H9 (cell line): Measurements from ENCODE around the gene CCDC121. TPM values are rescaled to one million over a fixed set of nuclear protein-coding genes. Genes with fewer than 3 reads are reported as not detected.

ENCODE experiments used
- DNase-seq: peaks from one replicate; pipeline ENCODE4 v3.0.0-alpha.2; 2017
- H2AFZ ChIP-seq: one replicate; pipeline ENCODE4 v1.6.1; 2013; ENCODE audit warnings: mild to moderate bottlenecking, low read length, control low read depth, moderate library complexity
- H2AK5ac ChIP-seq: 2 replicates; pipeline ENCODE4 v1.6.1; 2013; ENCODE audit warnings: low read length, control low read depth, mixed read lengths; ENCODE audit not compliant: insufficient read length
- H2BK120ac ChIP-seq: one replicate; pipeline ENCODE4 v1.6.1; 2013; ENCODE audit warnings: low read depth, mild to moderate bottlenecking, low read length, control low read depth, inconsistent platforms; ENCODE audit not compliant: poor library complexity, severe bottlenecking
- H2BK12ac ChIP-seq: 2 replicates; pipeline ENCODE4 v1.6.1; 2013; ENCODE audit warnings: low read length, control low read depth, mixed read lengths, low read depth; ENCODE audit not compliant: insufficient read length
- H2BK15ac ChIP-seq: 2 replicates; pipeline ENCODE4 v1.6.1; 2013; ENCODE audit warnings: low read depth, low read length, control low read depth
- H2BK20ac ChIP-seq: one replicate; pipeline ENCODE4 v1.6.1; 2013; ENCODE audit warnings: low read depth, mild to moderate bottlenecking, low read length, control low read depth, inconsistent platforms; ENCODE audit not compliant: poor library complexity, severe bottlenecking
- H2BK5ac ChIP-seq: 2 replicates; pipeline ENCODE4 v1.6.1; 2013; ENCODE audit warnings: low read length, control low read depth, mixed read lengths; ENCODE audit not compliant: insufficient read length
- H3K14ac ChIP-seq: 2 replicates; pipeline ENCODE4 v1.6.1; 2013; ENCODE audit warnings: low read length, control low read depth; ENCODE audit not compliant: insufficient read depth
- H3K18ac ChIP-seq: 2 replicates; pipeline ENCODE4 v1.6.1; 2013; ENCODE audit warnings: low read depth, mild to moderate bottlenecking, mixed read lengths, low read length, control low read depth; ENCODE audit not compliant: insufficient read length
- H3K23ac ChIP-seq: 2 replicates; pipeline ENCODE4 v1.6.1; 2013; ENCODE audit warnings: low read length, control low read depth, mixed read lengths, low read depth; ENCODE audit not compliant: insufficient read length
- H3K23me2 ChIP-seq: 2 replicates; pipeline ENCODE4 v1.6.1; 2013; ENCODE audit warnings: low read depth, mild to moderate bottlenecking, mixed read lengths, low read length, control low read depth; ENCODE audit not compliant: insufficient read length, poor library complexity, severe bottlenecking
- H3K27ac ChIP-seq: 2 replicates; pipeline ENCODE4 v1.5.1; 2013; ENCODE audit warnings: low read length, control low read depth, mixed read lengths, low read depth; ENCODE audit not compliant: insufficient read length
- H3K27me3 ChIP-seq: 2 replicates; pipeline ENCODE4 v1.6.1; 2013; ENCODE audit warnings: low read length, control low read depth, inconsistent platforms; ENCODE audit not compliant: insufficient read depth
- H3K4ac ChIP-seq: 2 replicates; pipeline ENCODE4 v1.6.1; 2013; ENCODE audit warnings: low read depth, mild to moderate bottlenecking, control low read depth, inconsistent platforms, low read length, moderate library complexity
- H3K4me1 ChIP-seq: 2 replicates; pipeline ENCODE4 v1.6.1; 2013; ENCODE audit warnings: low read length, control low read depth, inconsistent platforms; ENCODE audit not compliant: insufficient read depth
- H3K4me2 ChIP-seq: 2 replicates; pipeline ENCODE4 v1.6.1; 2013; ENCODE audit warnings: low read length, control low read depth, mixed read lengths; ENCODE audit not compliant: insufficient read length, insufficient read depth
- H3K56ac ChIP-seq: 2 replicates; pipeline ENCODE4 v1.6.1; 2013; ENCODE audit warnings: low read depth, mild to moderate bottlenecking, mixed read lengths, low read length, control low read depth; ENCODE audit not compliant: insufficient read length
- H3K79me1 ChIP-seq: 2 replicates; pipeline ENCODE4 v1.6.1; 2013; ENCODE audit warnings: low read depth, mild to moderate bottlenecking, moderate library complexity, low read length, control low read depth, inconsistent platforms; ENCODE audit not compliant: insufficient read depth, poor library complexity, severe bottlenecking
- H3K79me2 ChIP-seq: 2 replicates; pipeline ENCODE4 v1.6.1; 2013; ENCODE audit warnings: low read length, control low read depth, inconsistent platforms; ENCODE audit not compliant: insufficient read depth
- H3K9ac ChIP-seq: 2 replicates; pipeline ENCODE4 v1.6.1; 2013; ENCODE audit warnings: low read length, control low read depth, mixed read lengths; ENCODE audit not compliant: insufficient read length; ENCODE audit errors: extremely low read depth
- H3K9me3 ChIP-seq: one replicate; pipeline ENCODE4 v1.6.1; 2013; ENCODE audit warnings: low read depth, low read length, inconsistent platforms; ENCODE audit not compliant: control insufficient read depth
- H3T11ph ChIP-seq: one replicate; pipeline ENCODE4 v1.6.1; 2013; ENCODE audit warnings: mild to moderate bottlenecking, low read length, control low read depth, inconsistent platforms
- H4K20me1 ChIP-seq: one replicate; pipeline ENCODE4 v1.6.1; 2013; ENCODE audit not compliant: control insufficient read depth, insufficient read length, insufficient read depth
- H4K5ac ChIP-seq: 2 replicates; pipeline ENCODE4 v1.6.1; 2013; ENCODE audit warnings: low read depth, mild to moderate bottlenecking, mixed read lengths, low read length, control low read depth; ENCODE audit not compliant: insufficient read length
- H4K8ac ChIP-seq: replicated peaks from 2 replicates; pipeline ENCODE4 v1.6.1; 2013; ENCODE audit warnings: low read length, control low read depth, mixed read lengths, low read depth; ENCODE audit not compliant: insufficient read length
- H4K91ac ChIP-seq: 2 replicates; pipeline ENCODE4 v1.6.1; 2013; ENCODE audit warnings: low read depth, mild to moderate bottlenecking, moderate library complexity, mixed read lengths, low read length, control low read depth; ENCODE audit not compliant: insufficient read length
- H3K27ac Mint-ChIP-seq, 3 experiments: 2 replicates in 2 of 3; 3 replicates in 1 of 3; pipeline ENCODE4 v1.8.0; 2020 to 2021; ENCODE audit warnings: mixed read lengths in 3 of 3, mild to moderate bottlenecking in 1 of 3, moderate library complexity in 1 of 3
- H3K27me3 Mint-ChIP-seq: 2 replicates; pipeline ENCODE4 v1.8.0; 2021; ENCODE audit warnings: low read depth, mild to moderate bottlenecking, moderate library complexity, mixed read lengths
- H3K36me3 Mint-ChIP-seq, 3 experiments: 2 replicates in 2 of 3; 3 replicates in 1 of 3; pipeline ENCODE4 v1.8.0; 2020 to 2021; ENCODE audit warnings: low read depth in 3 of 3, mixed read lengths in 3 of 3; ENCODE audit not compliant: insufficient read depth in 1 of 3
- H3K4me1 Mint-ChIP-seq, 2 experiments: 2 replicates each; pipeline ENCODE4 v1.8.0; 2020; ENCODE audit warnings: mixed read lengths in 2 of 2
- H3K4me3 Mint-ChIP-seq, 2 experiments: 2 replicates in 1 of 2; 3 replicates in 1 of 2; pipeline ENCODE4 v1.8.0; 2020 to 2021; ENCODE audit warnings: mild to moderate bottlenecking in 2 of 2, mixed read lengths in 2 of 2, moderate library complexity in 1 of 2
- H3K9me3 Mint-ChIP-seq, 2 experiments: 2 replicates in 1 of 2; 3 replicates in 1 of 2; pipeline ENCODE4 v1.8.0; 2020; ENCODE audit warnings: mild to moderate bottlenecking in 2 of 2, mixed read lengths in 2 of 2, moderate library complexity in 1 of 2
- total RNA-seq: library from RNA; stranded (reverse); gene quantifications from 2 replicates; pipeline ENCODE4 v1.2.1, GENCODE V29; 2021
- TF ChIP-seq, protein P1 (sequence below): fragments of 200-600 bp; sonication (generic); conservative IDR thresholded peaks from 3 replicates; pipeline ENCODE4 v1.8.0; 2021; ENCODE audit warnings: antibody characterized with exemption, mild to moderate bottlenecking

CCDC121 gene
- total RNA-seq, 1 experiment from 2014 or later = 1.2 TPM

DNA sequence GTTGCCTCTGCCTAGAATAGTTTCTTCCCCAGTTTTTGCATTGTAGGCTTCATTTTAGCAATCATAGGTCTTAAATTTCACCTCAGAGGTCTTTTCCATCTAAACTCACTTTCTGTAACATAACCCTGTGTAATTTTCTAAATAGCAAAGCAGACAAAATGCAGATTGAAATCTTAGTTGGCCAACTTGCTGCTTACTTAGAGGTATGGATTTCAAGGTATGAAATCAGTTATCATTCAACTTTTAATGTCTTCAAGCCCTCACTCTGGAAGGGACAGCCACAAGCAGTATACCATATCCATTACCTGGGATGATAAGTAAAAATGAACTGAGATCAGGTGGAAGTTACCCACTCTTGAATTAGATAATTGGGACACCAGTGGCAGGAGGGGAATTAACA, 3.9 kb downstream of the CCDC121 start:
- H3K27me3 ChIP-seq = no peaks in the 10 kb centered on the region
- H3K4ac ChIP-seq = no peak overlapping the region
- no peak overlapping the region for H2BK5ac ChIP-seq
- no peak overlapping the region for H4K91ac ChIP-seq
- no peak overlapping the region for H2BK12ac ChIP-seq
- peaks cover 13 to 43% of the 10 kb centered on the region in 2 experiments for H3K4me1 Mint-ChIP-seq
- no peak overlapping the region for H3K4me2 ChIP-seq
- no peak overlapping the region for H3T11ph ChIP-seq
- no peak overlapping the region for H3K9ac ChIP-seq
- H3K23me2 ChIP-seq = peaks cover 3% of the 10 kb centered on the region
- no peak overlapping the region for H3K23ac ChIP-seq
- H3K27ac ChIP-seq = no peak overlapping the region
- H4K20me1 ChIP-seq = no peaks in the 10 kb centered on the region
- H3K79me1 ChIP-seq = no peaks in the 10 kb centered on the region
- TF ChIP-seq, protein P1, sequence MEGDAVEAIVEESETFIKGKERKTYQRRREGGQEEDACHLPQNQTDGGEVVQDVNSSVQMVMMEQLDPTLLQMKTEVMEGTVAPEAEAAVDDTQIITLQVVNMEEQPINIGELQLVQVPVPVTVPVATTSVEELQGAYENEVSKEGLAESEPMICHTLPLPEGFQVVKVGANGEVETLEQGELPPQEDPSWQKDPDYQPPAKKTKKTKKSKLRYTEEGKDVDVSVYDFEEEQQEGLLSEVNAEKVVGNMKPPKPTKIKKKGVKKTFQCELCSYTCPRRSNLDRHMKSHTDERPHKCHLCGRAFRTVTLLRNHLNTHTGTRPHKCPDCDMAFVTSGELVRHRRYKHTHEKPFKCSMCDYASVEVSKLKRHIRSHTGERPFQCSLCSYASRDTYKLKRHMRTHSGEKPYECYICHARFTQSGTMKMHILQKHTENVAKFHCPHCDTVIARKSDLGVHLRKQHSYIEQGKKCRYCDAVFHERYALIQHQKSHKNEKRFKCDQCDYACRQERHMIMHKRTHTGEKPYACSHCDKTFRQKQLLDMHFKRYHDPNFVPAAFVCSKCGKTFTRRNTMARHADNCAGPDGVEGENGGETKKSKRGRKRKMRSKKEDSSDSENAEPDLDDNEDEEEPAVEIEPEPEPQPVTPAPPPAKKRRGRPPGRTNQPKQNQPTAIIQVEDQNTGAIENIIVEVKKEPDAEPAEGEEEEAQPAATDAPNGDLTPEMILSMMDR = no peak
- H4K5ac ChIP-seq = no peak overlapping the region
- H3K27me3 Mint-ChIP-seq = no peaks in the 10 kb centered on the region
- no peak overlapping the region for H4K8ac ChIP-seq
- no peak overlapping the region for H2BK15ac ChIP-seq
- H3K9me3 ChIP-seq = no peaks in the 10 kb centered on the region
- H3K79me2 ChIP-seq = no peaks in the 10 kb centered on the region
- no peak overlapping the region for H3K27ac Mint-ChIP-seq
- peaks cover 15 to 39% (median 30%) of the 10 kb centered on the region in 3 experiments; a peak in 6 of 7 replicates for H3K36me3 Mint-ChIP-seq
- H3K9me3 Mint-ChIP-seq = no peaks in the 10 kb centered on the region
- H3K14ac ChIP-seq = no peak overlapping the region
- H3K56ac ChIP-seq = no peak overlapping the region
- peaks cover 2% of the 10 kb centered on the region; the same call in 1 of the 2 replicates for H3K4me1 ChIP-seq
- no peak overlapping the region for H2AFZ ChIP-seq
- no peak for DNase-seq
- H2BK20ac ChIP-seq = no peak overlapping the region
- H3K18ac ChIP-seq = no peak overlapping the region
- H2BK120ac ChIP-seq = no peak overlapping the region
- H2AK5ac ChIP-seq = no peak overlapping the region
- H3K4me3 Mint-ChIP-seq = no peak overlapping the region
